Left ventricle myocardium inferior (tissue), 1 donor: ENCODE data around the gene CPD. TPM values are rescaled to one million over a fixed set of nuclear protein-coding genes. Genes with fewer than 3 reads are reported as not detected.

Source experiments
- DNase-seq: peaks from one replicate; pipeline ENCODE4 v3.0.0-alpha.2; 2020
- H3K27ac ChIP-seq: fragments of 200-600 bp; replicated peaks from 2 replicates; pipeline ENCODE4 v1.8.0; 2021
- H3K27me3 ChIP-seq: fragments of 200-600 bp; 2 replicates; pipeline ENCODE4 v1.8.0; 2021; ENCODE audit warnings: low read depth
- H3K36me3 ChIP-seq: fragments of 200-600 bp; 2 replicates; pipeline ENCODE4 v1.8.0; 2021
- H3K4me1 ChIP-seq: fragments of 200-600 bp; 2 replicates; pipeline ENCODE4 v1.8.0; 2021
- H3K4me3 ChIP-seq: fragments of 200-600 bp; 2 replicates; pipeline ENCODE4 v1.8.0; 2021; ENCODE audit warnings: mild to moderate bottlenecking, moderate library complexity
- H3K9me3 ChIP-seq: fragments of 200-600 bp; replicated peaks from 2 replicates; pipeline ENCODE4 v1.8.0; 2021
- CTCF ChIP-seq: fragments of 200-600 bp; IDR thresholded peaks from 2 replicates; pipeline ENCODE4 v1.8.0; 2021; ENCODE audit warnings: antibody characterized with exemption, mild to moderate bottlenecking, borderline replicate concordance
- intact Hi-C: fragments of 100-400 bp; cut with micrococcal nuclease; formaldehyde crosslinking; loops from one replicate; pipeline ENCODE4 v1.11.0; 2022
- total RNA-seq: library from RNA; stranded (reverse); fragmentation: NEBNext Ultra II Directional; extraction: Animal tissue kit (Norgen Biotek cat#: 25700); gene quantifications from one replicate; pipeline ENCODE4 v1.2.1, GENCODE V29; 2021
- donor health status: DM: no; HTN: yes; CAD: no; lungs with severe emphysema.

CPD gene
- total RNA-seq, 1 donor from 2014 or later = 19.3 TPM

GRCh38 chr17:30344283-30345088, 34.2 kb upstream of the CPD start:
- intact Hi-C loops = no loop called here
- H3K4me3 ChIP-seq = no peak overlapping the region

GRCh38 chr17:30345089-30345433, 33.7 kb upstream of the CPD start:
- intact Hi-C loops = no loop called here
- TF ChIP-seq CTCF = no peak
- Histone ChIP-seq H3K27ac (peak overlapping the region; percentile 84), H3K27me3 (no peaks in the 10 kb centered on the region), H3K4me1 (peaks cover 47% of the 10 kb centered on the region), H3K9me3 (no peaks in the 10 kb centered on the region), H3K36me3 (no peaks in the 10 kb centered on the region), H3K4me3 (no peak overlapping the region)
- no peak for DNase-seq

More at GRCh38 chr17:30344283-30345088, 34.2 kb upstream of the CPD start:
- H3K27me3 ChIP-seq = no peaks in the 10 kb centered on the region
- no peaks in the 10 kb centered on the region for H3K9me3 ChIP-seq
- peak; percentile 36 for DNase-seq
- peaks cover 53% of the 10 kb centered on the region for H3K4me1 ChIP-seq
- TF ChIP-seq CTCF = no peak
- no peaks in the 10 kb centered on the region for H3K36me3 ChIP-seq
- peak overlapping the region; percentile 84 for H3K27ac ChIP-seq

DNA sequence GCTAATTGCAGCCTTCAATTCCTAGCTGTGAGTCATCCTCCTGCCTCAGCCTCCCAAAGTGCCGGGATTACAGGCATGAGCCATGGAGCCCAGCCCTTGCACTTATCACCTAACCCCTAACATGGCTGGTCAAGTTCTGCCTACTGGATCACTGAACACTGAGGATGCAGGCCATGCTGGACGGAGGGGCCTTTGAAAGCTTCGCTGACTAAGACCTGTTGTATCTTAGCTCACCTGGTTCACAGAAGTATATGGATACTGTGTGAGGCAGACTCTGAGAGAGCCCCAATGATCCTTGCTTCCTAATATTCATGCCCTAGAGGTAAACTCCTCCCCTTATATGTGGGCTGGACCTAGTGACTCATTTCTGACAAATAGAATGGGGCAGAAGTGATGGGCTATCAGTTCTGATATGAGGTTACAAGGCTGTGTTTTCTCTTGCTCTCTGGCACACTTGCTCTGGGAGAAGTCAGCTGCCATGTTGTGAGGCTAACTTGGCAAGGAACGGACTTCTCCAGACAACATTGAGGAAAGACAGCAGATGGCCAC, 33.1 kb upstream of the CPD start:
- Histone ChIP-seq H3K9me3 (no peaks in the 10 kb centered on the region), H3K4me3 (no peak overlapping the region), H3K36me3 (no peaks in the 10 kb centered on the region), H3K4me1 (peaks cover 42% of the 10 kb centered on the region), H3K27me3 (no peaks in the 10 kb centered on the region), H3K27ac (peak overlapping the region; percentile 84)
- intact Hi-C loops = no loop called here
- DNase-seq = no peak
- TF ChIP-seq CTCF = no peak

DNA sequence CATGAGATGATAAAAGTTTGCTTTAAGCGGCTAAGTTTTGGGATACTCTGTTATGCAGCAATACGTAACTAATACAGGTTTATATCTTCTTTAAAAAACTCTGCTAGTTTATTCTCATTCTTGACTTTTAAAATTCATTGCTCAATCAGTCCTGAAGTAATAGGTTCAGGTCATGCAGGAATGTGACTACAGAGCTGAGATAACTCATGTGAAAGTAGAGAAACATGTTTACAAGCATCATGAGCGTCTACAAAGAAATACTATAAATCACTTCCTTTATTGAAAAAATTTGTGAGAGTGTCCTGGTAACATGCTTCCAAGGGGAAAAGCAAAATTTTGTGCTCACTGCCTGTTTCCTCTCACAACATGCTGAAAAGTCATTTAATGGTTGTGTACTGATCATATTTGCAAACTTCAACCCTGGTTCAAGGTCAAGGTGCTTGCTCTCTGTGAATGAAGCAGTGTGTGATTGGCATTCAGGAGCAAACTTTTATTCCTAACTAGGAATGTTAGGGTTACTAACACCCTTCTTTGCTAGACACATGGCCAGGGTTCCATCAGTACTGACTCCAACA, 32.4 kb upstream of the CPD start:
- TF ChIP-seq CTCF = no peak
- no peak for DNase-seq
- Histone ChIP-seq H3K9me3 (no peaks in the 10 kb centered on the region), H3K4me1 (peaks cover 35% of the 10 kb centered on the region), H3K4me3 (no peak overlapping the region), H3K36me3 (no peaks in the 10 kb centered on the region), H3K27me3 (no peaks in the 10 kb centered on the region), H3K27ac (peak overlapping the region; percentile 84)
- intact Hi-C loops = no loop called here

GRCh38 chr17:30347488-30347887, 31.2 kb upstream of the CPD start:
- intact Hi-C loops = no loop called here
- no peak for TF ChIP-seq CTCF

More at GRCh38 chr17:30347488-30347887, 31.2 kb upstream of the CPD start:
- peaks cover 25% of the 10 kb centered on the region for H3K4me1 ChIP-seq
- H3K4me3 ChIP-seq = no peak overlapping the region
- H3K9me3 ChIP-seq = no peaks in the 10 kb centered on the region
- no peaks in the 10 kb centered on the region for H3K27me3 ChIP-seq
- H3K36me3 ChIP-seq = no peaks in the 10 kb centered on the region
- DNase-seq = no peak
- H3K27ac ChIP-seq = no peak overlapping the region
